ENCODE data around the gene GPR32.
A peak's percentile ranks its signal among the peaks of the same experiment; 100 is the strongest.

Gene GPR32

DNA sequence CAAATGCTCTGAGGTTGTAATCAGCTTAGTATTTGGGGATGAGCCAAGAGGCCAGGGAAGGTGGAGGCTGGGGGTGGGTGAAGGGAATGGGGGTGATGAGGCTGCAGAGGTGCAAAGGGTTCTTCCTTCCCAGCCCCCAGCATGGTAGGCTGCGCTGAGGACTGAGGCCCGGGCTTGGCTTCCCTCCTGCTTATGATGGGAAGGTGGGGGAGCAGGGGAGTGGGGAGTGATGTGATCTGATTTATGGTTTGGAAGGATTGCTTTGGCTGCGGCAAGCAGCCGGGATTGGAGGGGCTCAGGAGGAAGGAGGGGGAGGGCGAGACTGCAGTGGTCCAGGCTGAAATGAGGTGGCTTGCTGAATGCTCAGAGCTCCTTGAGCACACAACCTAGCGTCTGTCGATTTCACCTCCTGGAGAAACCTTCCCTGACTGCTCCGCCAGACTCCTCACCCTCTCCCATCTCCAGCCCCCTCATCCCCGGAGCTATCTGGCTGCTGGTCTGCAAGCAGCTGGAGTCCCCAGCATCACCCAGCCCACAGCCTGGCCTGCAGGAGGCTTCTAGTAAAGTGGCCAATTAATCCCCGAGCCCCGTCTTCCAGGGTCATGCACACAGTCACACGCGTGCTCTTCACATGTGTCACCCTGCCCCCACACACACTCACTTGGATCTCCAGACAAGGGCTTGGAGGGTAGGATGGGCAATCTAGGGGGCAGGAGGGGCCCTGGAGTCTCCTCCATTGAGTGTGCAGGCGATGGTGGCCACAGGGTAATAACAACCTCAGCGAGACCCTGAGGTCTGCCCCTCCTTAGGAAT lies 47.9 kb upstream of the GPR32 start:
- peak overlapping the region in 1 of 2 experiments; percentile 92 for H3K4me3 ChIP-seq (ENCODE audit: insufficient read depth in 1 of 2, low read depth in 1 of 2, low read length in 2 of 2)
- H3K14ac ChIP-seq (ENCODE audit: low read length in 2 of 2) = no peak overlapping the region
- H3K23ac ChIP-seq (ENCODE audit: low read length in 2 of 2) = no peak overlapping the region
- H3K4me2 ChIP-seq (ENCODE audit: low read length, poor library complexity, severe bottlenecking) = no peak overlapping the region
- H2BK5ac ChIP-seq (ENCODE audit: low read depth, low read length, poor library complexity, severe bottlenecking) = no peak overlapping the region
- H3K9ac ChIP-seq (ENCODE audit: low read length) = peak overlapping the region; percentile 88
- H3K4me1 ChIP-seq (ENCODE audit: control insufficient read depth, insufficient read depth, low read depth, low read length) = peaks cover 1% of the 10 kb centered on the region
- no peaks in the 10 kb centered on the region for H3K79me1 ChIP-seq (replicated peaks; ENCODE audit: low read length, poor library complexity, severe bottlenecking)
- H3K18ac ChIP-seq (ENCODE audit: low read depth in 1 of 2, low read length in 2 of 2) = no peak overlapping the region
- peaks cover 0 to 7% of the 10 kb centered on the region in 2 experiments for H3K36me3 ChIP-seq (ENCODE audit: control insufficient read depth in 1 of 2, insufficient read depth in 2 of 2, low read depth in 1 of 2, low read length in 2 of 2)
- no peak overlapping the region for H3K4ac ChIP-seq (ENCODE audit: low read depth in 1 of 2, low read length in 2 of 2)
- no peak overlapping the region for H3K27ac ChIP-seq (ENCODE audit: low read length, poor library complexity, severe bottlenecking)
- DNase-seq = no peak
- WGBS = 61% methylated on average over 13 of the region's 15 CpGs
- H4K91ac ChIP-seq (ENCODE audit: low read length) = no peak overlapping the region
- H2BK15ac ChIP-seq (ENCODE audit: low read depth, poor library complexity, severe bottlenecking) = no peak overlapping the region
- H2BK120ac ChIP-seq (ENCODE audit: low read depth, low read length) = no peak overlapping the region
- no peak overlapping the region for H2BK12ac ChIP-seq (ENCODE audit: low read length in 2 of 2)
- H2AFZ ChIP-seq (ENCODE audit: low read depth, low read length) = no peak overlapping the region
- H3K27me3 ChIP-seq (ENCODE audit: control insufficient read depth in 1 of 2, insufficient read depth in 1 of 2, low read length in 2 of 2) = peaks cover 0 to 4% of the 10 kb centered on the region in 2 experiments
- H3K9me3 ChIP-seq (ENCODE audit: control insufficient read depth, low read length) = no peaks in the 10 kb centered on the region
- no peak overlapping the region for H2AK5ac ChIP-seq (ENCODE audit: low read length, severe bottlenecking)
- no peak overlapping the region for H4K8ac ChIP-seq (ENCODE audit: low read length)

DNA sequence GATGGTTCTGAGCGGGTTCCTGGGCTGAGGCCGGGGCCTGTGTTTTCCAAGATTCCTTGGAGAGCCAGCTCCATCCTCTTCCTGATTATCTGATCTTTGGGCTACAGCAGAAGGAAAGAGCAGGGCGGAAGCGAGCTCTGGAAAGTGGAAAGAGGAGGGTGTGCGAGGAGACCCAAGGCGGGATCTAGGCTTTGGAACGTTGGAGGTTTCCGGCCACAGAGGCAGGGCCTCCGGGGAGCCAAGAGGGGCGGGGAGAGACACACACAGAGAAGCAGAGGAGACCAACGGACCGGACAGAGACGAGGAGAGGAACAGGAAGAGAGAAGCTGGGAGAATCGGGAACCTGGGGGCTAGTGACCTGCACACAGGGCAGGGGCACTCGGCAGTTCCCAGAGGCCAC lies 47.2 kb upstream of the GPR32 start, which contains the start of gene CLEC11A:
TSS of gene CLEC11A (plus strand) at position 296 of the 400 bp plus-strand sequence. CDS start 162 bp downstream, outside the sequence.
- Histone ChIP-seq H3K18ac (ENCODE audit: low read depth in 1 of 2, low read length in 2 of 2) (no peak within 1 kb of the TSS), H3K4me2 (ENCODE audit: low read length, poor library complexity, severe bottlenecking) (no peak within 1 kb of the TSS), H2BK15ac (ENCODE audit: low read depth, poor library complexity, severe bottlenecking) (no peak within 1 kb of the TSS), H3K27ac (ENCODE audit: low read length, poor library complexity, severe bottlenecking) (no peak within 1 kb of the TSS), H4K91ac (ENCODE audit: low read length) (peak within 1 kb of the TSS; percentile 40), H3K23ac (ENCODE audit: low read length in 2 of 2) (no peak within 1 kb of the TSS), H3K79me1 (replicated peaks; ENCODE audit: low read length, poor library complexity, severe bottlenecking) (no peaks in the 10 kb centered on the region), H3K4me1 (ENCODE audit: control insufficient read depth, insufficient read depth, low read depth, low read length) (peaks cover 1% of the 10 kb centered on the region), H3K9ac (ENCODE audit: low read length) (peak within 1 kb of the TSS; percentile 88), H3K36me3 (ENCODE audit: control insufficient read depth in 1 of 2, insufficient read depth in 2 of 2, low read depth in 1 of 2, low read length in 2 of 2) (peaks cover 0 to 7% of the 10 kb centered on the region in 2 experiments), H4K8ac (ENCODE audit: low read length) (no peak within 1 kb of the TSS), H3K4ac (ENCODE audit: low read depth in 1 of 2, low read length in 2 of 2) (no peak within 1 kb of the TSS), H3K14ac (ENCODE audit: low read length in 2 of 2) (no peak within 1 kb of the TSS), H2BK12ac (ENCODE audit: low read length in 2 of 2) (no peak within 1 kb of the TSS), H2BK5ac (ENCODE audit: low read depth, low read length, poor library complexity, severe bottlenecking) (no peak within 1 kb of the TSS), H2BK120ac (ENCODE audit: low read depth, low read length) (no peak within 1 kb of the TSS), H3K27me3 (ENCODE audit: control insufficient read depth in 1 of 2, insufficient read depth in 1 of 2, low read length in 2 of 2) (no peaks in the 10 kb centered on the region), H3K4me3 (ENCODE audit: insufficient read depth in 1 of 2, low read depth in 1 of 2, low read length in 2 of 2) (peak within 1 kb of the TSS in 1 of 2 experiments; percentile 92), H2AK5ac (ENCODE audit: low read length, severe bottlenecking) (no peak within 1 kb of the TSS), H3K9me3 (ENCODE audit: control insufficient read depth, low read length) (no peaks in the 10 kb centered on the region), H2AFZ (ENCODE audit: low read depth, low read length) (no peak within 1 kb of the TSS)
- whole genome bisulfite sequencing = 54% methylated on average over 10 of the region's 15 CpGs
- no peak for DNase-seq

DNA sequence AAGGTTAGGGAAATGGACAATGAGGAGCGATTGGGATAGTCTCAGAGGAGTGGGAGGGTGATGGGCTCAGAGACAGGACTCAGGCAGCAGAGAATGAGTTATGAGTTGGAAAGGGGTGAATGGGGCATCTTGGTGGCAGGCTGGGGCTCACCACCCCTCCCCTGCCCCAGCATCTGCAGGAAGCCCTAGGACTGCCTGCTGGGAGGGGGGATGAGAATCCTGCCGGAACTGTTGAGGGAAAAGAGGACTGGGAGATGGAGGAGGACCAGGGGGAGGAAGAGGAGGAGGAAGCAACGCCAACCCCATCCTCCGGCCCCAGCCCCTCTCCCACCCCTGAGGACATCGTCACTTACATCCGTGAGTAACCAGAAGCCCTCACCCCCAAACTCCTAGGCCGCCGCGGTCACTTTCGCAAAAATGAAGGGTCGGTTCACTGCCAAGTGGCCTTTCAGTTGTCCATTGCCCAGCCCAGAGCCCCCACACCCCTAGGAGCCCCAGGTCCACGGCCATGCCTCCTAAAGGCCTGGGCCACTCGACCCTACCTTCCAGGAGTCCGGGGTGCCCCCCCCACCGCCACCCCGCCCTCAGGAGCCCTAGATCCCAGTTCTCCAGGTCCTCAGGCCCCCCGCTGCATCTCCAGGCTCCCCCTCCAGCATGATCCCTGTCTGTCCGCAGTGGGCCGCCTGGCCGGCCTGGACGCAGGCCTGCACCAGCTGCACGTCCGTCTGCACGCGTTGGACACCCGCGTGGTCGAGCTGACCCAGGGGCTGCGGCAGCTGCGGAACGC lies 46.3 kb upstream of the GPR32 start:
- H3K4me3 ChIP-seq (ENCODE audit: insufficient read depth in 1 of 2, low read depth in 1 of 2, low read length in 2 of 2) = peak overlapping the region; percentile 31 to 92
- no peaks in the 10 kb centered on the region for H3K79me1 ChIP-seq (replicated peaks; ENCODE audit: low read length, poor library complexity, severe bottlenecking)
- no peak overlapping the region for H2AK5ac ChIP-seq (ENCODE audit: low read length, severe bottlenecking)
- no peak overlapping the region for H3K4me2 ChIP-seq (ENCODE audit: low read length, poor library complexity, severe bottlenecking)
- 39% methylated on average over 27 of the region's 31 CpGs for WGBS
- peak overlapping the region; percentile 88 for H3K9ac ChIP-seq (ENCODE audit: low read length)
- no peak for DNase-seq
- no peak overlapping the region for H2AFZ ChIP-seq (ENCODE audit: low read depth, low read length)
- H2BK5ac ChIP-seq (ENCODE audit: low read depth, low read length, poor library complexity, severe bottlenecking) = no peak overlapping the region
- H3K18ac ChIP-seq (ENCODE audit: low read depth in 1 of 2, low read length in 2 of 2) = no peak overlapping the region
- no peaks in the 10 kb centered on the region for H3K9me3 ChIP-seq (ENCODE audit: control insufficient read depth, low read length)
- peak overlapping the region; percentile 40 for H4K91ac ChIP-seq (ENCODE audit: low read length)
- no peak overlapping the region for H2BK120ac ChIP-seq (ENCODE audit: low read depth, low read length)
- H3K4me1 ChIP-seq (ENCODE audit: control insufficient read depth, insufficient read depth, low read depth, low read length) = peaks cover 1% of the 10 kb centered on the region
- H2BK12ac ChIP-seq (ENCODE audit: low read length in 2 of 2) = no peak overlapping the region
- no peak overlapping the region for H3K23ac ChIP-seq (ENCODE audit: low read length in 2 of 2)
- H3K14ac ChIP-seq (ENCODE audit: low read length in 2 of 2) = no peak overlapping the region
- no peak overlapping the region for H3K27ac ChIP-seq (ENCODE audit: low read length, poor library complexity, severe bottlenecking)
- no peak overlapping the region for H2BK15ac ChIP-seq (ENCODE audit: low read depth, poor library complexity, severe bottlenecking)
- no peak overlapping the region for H4K8ac ChIP-seq (ENCODE audit: low read length)
- no peak overlapping the region for H3K4ac ChIP-seq (ENCODE audit: low read depth in 1 of 2, low read length in 2 of 2)
- peaks cover 0 to 7% of the 10 kb centered on the region in 2 experiments for H3K36me3 ChIP-seq (ENCODE audit: control insufficient read depth in 1 of 2, insufficient read depth in 2 of 2, low read depth in 1 of 2, low read length in 2 of 2)
- no peaks in the 10 kb centered on the region for H3K27me3 ChIP-seq (ENCODE audit: control insufficient read depth in 1 of 2, insufficient read depth in 1 of 2, low read length in 2 of 2)

Data from mesenchymal stem cell (in vitro differentiated cells and primary cell).